ENCODE data around the gene C20orf141. TPM values are rescaled to one million over a fixed set of nuclear protein-coding genes. Genes with fewer than 3 reads are reported as not detected.

Gene C20orf141
- total RNA-seq, 1 experiment from 2014 or later = not detected

DNA sequence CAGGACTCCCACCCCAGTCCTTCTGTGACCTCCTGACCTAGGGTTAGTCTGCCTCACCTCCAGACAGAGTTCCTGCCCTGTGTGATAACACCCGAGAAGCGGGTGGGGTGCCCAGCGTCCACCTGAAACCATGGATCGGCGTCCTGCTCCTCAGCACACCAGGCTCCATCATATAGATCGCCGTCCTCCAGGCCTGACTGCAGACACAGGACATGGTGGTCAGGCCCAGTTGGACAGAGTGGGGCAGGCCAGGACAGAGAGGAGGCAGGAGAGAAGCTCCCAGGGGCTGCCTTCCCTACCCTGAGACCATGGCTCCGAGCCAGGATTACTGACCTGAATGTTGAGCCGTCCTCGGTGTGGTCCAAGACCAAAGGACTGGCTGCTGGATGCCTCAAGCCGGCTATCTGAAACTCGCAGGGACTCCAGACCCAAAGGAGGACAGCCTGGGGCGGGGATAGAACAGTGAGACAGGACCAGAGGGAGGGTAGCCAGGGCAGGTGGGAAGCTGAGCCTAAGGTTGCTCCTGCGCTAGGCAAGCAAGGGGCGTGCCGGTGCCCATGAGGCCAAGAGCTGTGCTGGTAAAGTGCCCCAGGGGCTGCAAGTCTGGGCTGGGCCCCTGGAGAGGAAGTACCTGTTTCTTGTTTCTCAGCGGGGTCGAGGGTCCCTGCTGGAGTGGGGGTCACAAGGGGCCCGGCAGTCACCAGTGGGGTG lies 16.5 kb upstream of the C20orf141 start:
- POLR2A ChIA-PET = no interaction called here
- Mint-ChIP-seq H3K27ac (ENCODE audit: low read depth, unreplicated experiment) (no peak overlapping the region), H3K4me3 (ENCODE audit: unreplicated experiment) (no peak overlapping the region), H3K36me3 (ENCODE audit: insufficient read depth, unreplicated experiment) (no peaks in the 10 kb centered on the region), H3K27me3 (ENCODE audit: insufficient read depth, unreplicated experiment) (peaks cover 62% of the 10 kb centered on the region), H3K4me1 (ENCODE audit: insufficient read depth, unreplicated experiment) (peaks cover 5% of the 10 kb centered on the region), H3K9me3 (ENCODE audit: unreplicated experiment) (no peaks in the 10 kb centered on the region)
- no TSS peak for BruUV-seq (replicated peaks)
- intact Hi-C loops (cut with micrococcal nuclease) = no loop called here
- DNase-seq (ENCODE audit: unreplicated experiment) = no peak
- TF ChIP-seq, protein P1, sequence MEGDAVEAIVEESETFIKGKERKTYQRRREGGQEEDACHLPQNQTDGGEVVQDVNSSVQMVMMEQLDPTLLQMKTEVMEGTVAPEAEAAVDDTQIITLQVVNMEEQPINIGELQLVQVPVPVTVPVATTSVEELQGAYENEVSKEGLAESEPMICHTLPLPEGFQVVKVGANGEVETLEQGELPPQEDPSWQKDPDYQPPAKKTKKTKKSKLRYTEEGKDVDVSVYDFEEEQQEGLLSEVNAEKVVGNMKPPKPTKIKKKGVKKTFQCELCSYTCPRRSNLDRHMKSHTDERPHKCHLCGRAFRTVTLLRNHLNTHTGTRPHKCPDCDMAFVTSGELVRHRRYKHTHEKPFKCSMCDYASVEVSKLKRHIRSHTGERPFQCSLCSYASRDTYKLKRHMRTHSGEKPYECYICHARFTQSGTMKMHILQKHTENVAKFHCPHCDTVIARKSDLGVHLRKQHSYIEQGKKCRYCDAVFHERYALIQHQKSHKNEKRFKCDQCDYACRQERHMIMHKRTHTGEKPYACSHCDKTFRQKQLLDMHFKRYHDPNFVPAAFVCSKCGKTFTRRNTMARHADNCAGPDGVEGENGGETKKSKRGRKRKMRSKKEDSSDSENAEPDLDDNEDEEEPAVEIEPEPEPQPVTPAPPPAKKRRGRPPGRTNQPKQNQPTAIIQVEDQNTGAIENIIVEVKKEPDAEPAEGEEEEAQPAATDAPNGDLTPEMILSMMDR (IDR thresholded peaks at IDR 0.05; ENCODE audit: unreplicated experiment) = no peak
- CTCF ChIA-PET = no interaction called here

DNA sequence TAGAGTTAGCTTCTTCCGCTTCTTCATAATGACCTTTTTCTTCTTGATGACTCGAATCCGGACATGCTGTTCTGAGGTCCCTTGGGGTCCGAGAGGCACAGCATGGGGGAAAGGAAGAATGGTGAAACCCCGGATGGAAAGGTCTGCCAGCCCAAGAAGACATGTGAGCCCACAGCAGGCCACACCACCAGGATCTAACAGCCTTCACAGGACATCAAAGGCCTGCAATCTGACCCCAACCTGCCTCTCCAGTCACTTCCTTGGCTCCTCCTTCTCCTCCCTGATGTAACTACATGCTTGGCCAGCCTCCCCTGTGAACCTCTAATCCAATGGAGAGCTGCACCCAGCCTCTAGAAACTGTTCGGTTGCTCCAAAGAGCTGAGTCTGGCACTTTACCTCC lies 16.0 kb upstream of the C20orf141 start:
- no peaks in the 10 kb centered on the region for H3K36me3 Mint-ChIP-seq (ENCODE audit: insufficient read depth, unreplicated experiment)
- intact Hi-C loops (cut with micrococcal nuclease) = no loop called here
- TF ChIP-seq, protein P1 (IDR thresholded peaks at IDR 0.05; ENCODE audit: unreplicated experiment) = no peak
- H3K27me3 Mint-ChIP-seq (ENCODE audit: insufficient read depth, unreplicated experiment) = peaks cover 57% of the 10 kb centered on the region
- H3K4me1 Mint-ChIP-seq (ENCODE audit: insufficient read depth, unreplicated experiment) = peaks cover 5% of the 10 kb centered on the region
- no peak overlapping the region for H3K4me3 Mint-ChIP-seq (ENCODE audit: unreplicated experiment)
- POLR2A ChIA-PET = no interaction called here
- no TSS peak for BruUV-seq (replicated peaks)
- H3K9me3 Mint-ChIP-seq (ENCODE audit: unreplicated experiment) = no peaks in the 10 kb centered on the region
- CTCF ChIA-PET = no interaction called here
- H3K27ac Mint-ChIP-seq (ENCODE audit: low read depth, unreplicated experiment) = no peak overlapping the region
- no peak for DNase-seq (ENCODE audit: unreplicated experiment)

DNA sequence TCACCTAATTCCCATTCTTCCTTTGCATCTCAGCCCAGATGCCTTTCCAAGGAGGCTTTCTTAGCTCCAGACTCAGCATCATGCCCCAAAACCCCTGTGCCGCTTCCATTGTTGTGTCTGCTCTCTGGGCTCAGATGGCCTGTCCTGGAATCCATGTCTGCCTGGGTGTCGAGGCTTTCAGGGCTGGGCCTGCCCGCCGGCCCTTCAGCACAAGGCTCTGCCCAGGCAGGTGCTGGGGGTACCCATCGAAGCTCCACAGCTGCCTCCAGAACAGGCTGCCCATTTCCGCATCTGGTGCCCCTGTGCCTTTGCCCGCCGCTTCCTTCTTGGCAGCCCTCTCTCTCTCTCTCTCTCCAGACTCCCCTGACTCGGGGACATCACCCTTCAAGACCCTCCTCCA lies 15.5 kb upstream of the C20orf141 start:
- DNase-seq (ENCODE audit: unreplicated experiment) = no peak
- Mint-ChIP-seq H3K27ac (ENCODE audit: low read depth, unreplicated experiment) (no peak overlapping the region), H3K4me3 (ENCODE audit: unreplicated experiment) (no peak overlapping the region), H3K27me3 (ENCODE audit: insufficient read depth, unreplicated experiment) (peaks cover 52% of the 10 kb centered on the region), H3K36me3 (ENCODE audit: insufficient read depth, unreplicated experiment) (no peaks in the 10 kb centered on the region), H3K9me3 (ENCODE audit: unreplicated experiment) (no peaks in the 10 kb centered on the region), H3K4me1 (ENCODE audit: insufficient read depth, unreplicated experiment) (peaks cover 5% of the 10 kb centered on the region)
- POLR2A ChIA-PET = no interaction called here
- intact Hi-C loops (cut with micrococcal nuclease) = no loop called here
- CTCF ChIA-PET = no interaction called here
- TF ChIP-seq, protein P1 (IDR thresholded peaks at IDR 0.05; ENCODE audit: unreplicated experiment) = no peak
- BruUV-seq (replicated peaks) = no TSS peak

DNA sequence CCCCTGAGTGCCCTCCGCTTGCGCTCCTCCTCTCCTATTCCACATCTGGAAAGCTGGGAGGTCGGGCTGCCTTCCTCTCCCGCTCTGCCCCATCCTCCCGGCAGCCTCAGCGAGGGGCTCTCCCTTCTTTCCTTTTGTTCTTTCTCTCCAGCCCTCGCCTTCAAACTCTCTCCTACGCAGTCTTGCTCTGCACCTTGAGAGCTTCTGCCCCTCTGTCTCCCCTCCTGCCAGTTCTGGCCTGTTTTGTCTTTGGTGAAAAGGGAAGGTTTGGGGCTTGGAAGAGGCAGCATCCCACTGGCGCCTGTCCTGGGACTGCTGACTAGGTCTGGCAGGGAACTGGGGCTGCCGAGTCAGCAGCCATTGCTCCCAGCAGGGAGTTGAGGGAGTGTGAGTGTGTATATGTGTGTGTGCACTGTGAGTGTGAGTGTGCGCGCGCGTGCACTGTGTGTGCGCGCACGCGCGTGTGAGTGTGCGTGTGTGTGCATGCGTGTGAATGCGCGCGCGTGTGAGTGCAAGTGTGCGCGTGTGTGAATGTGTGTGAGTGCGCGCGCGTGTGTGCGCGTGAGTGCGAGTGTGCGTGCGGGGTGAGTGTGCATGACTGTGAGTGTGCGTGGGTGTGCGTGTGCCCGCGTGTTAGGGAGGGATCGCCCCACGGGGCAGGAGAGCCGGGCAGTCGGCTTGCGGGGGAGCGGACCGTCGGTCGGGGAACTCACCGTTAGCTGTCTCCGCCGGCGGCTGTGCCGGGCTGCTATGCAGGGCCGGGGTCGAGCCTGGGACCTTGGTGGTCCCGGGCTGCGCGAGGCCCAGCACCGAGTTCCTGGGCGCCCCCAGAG lies 14.9 kb upstream of the C20orf141 start:
- intact Hi-C loops (cut with micrococcal nuclease) = no loop called here
- H3K4me1 Mint-ChIP-seq (ENCODE audit: insufficient read depth, unreplicated experiment) = peaks cover 5% of the 10 kb centered on the region
- no peaks in the 10 kb centered on the region for H3K36me3 Mint-ChIP-seq (ENCODE audit: insufficient read depth, unreplicated experiment)
- no peak overlapping the region for H3K4me3 Mint-ChIP-seq (ENCODE audit: unreplicated experiment)
- H3K27ac Mint-ChIP-seq (ENCODE audit: low read depth, unreplicated experiment) = no peak overlapping the region
- TF ChIP-seq, protein P1 (IDR thresholded peaks at IDR 0.05; ENCODE audit: unreplicated experiment) = no peak
- H3K27me3 Mint-ChIP-seq (ENCODE audit: insufficient read depth, unreplicated experiment) = peaks cover 46% of the 10 kb centered on the region
- BruUV-seq (replicated peaks) = no TSS peak
- POLR2A ChIA-PET = no interaction called here
- no peaks in the 10 kb centered on the region for H3K9me3 Mint-ChIP-seq (ENCODE audit: unreplicated experiment)
- DNase-seq (ENCODE audit: unreplicated experiment) = no peak
- CTCF ChIA-PET = interaction anchor here (0.5 kb wide), 1 partner anchor 450 kb away, joined by 3 read pairs; no protein-coding TSS in a partner anchor

Measured in MCF 10A (cell line).